HL-60 (cell line): ENCODE results near the gene GPC5.

ENCODE experiments used
- DNase-seq, 2 experiments: peaks; one replicate each; pipeline ENCODE4 v3.0.0-alpha.2; 2010 to 2020; ENCODE audit warnings: low read depth in 1 of 2, low spot score in 1 of 2
- H3K27ac ChIP-seq: fragments of 250-450 bp; sonication (Bioruptor Pico); replicated peaks from 2 replicates; pipeline ENCODE4 v1.5.1; 2020; ENCODE audit warnings: mild to moderate bottlenecking, moderate library complexity
- H3K27me3 ChIP-seq: fragments of 250-450 bp; sonication (Bioruptor Pico); 2 replicates; pipeline ENCODE4 v1.5.1; 2021; ENCODE audit warnings: mild to moderate bottlenecking, moderate library complexity; ENCODE audit not compliant: insufficient read depth, poor library complexity, severe bottlenecking
- H3K4me3 ChIP-seq: replicated peaks from 2 replicates; pipeline ENCODE4 v1.5.1; 2011; ENCODE audit warnings: mild to moderate bottlenecking, control low read depth, low read length; ENCODE audit not compliant: insufficient read depth
- CTCF ChIP-seq: IDR thresholded peaks from one replicate; pipeline ENCODE4 v1.5.1; 2011; ENCODE audit warnings: low read length, control low read depth, inconsistent platforms; ENCODE audit not compliant: insufficient read depth
- GABPA ChIP-seq: IDR thresholded peaks from 2 replicates; pipeline ENCODE4 v1.6.1; 2012; ENCODE audit warnings: low read depth
- POLR2AphosphoS5 ChIP-seq: IDR thresholded peaks from 2 replicates; pipeline ENCODE4 v1.6.1; 2012; ENCODE audit warnings: low read depth
- SPI1 ChIP-seq: IDR thresholded peaks from 2 replicates; pipeline ENCODE4 v1.6.1; 2012; ENCODE audit warnings: low read depth, mild to moderate bottlenecking, borderline replicate concordance
- TF ChIP-seq, protein P1 (sequence below): IDR thresholded peaks from 2 replicates; pipeline ENCODE4 v1.6.1; 2012; ENCODE audit warnings: low read depth; ENCODE audit not compliant: insufficient replicate concordance

The GPC5 gene

DNA sequence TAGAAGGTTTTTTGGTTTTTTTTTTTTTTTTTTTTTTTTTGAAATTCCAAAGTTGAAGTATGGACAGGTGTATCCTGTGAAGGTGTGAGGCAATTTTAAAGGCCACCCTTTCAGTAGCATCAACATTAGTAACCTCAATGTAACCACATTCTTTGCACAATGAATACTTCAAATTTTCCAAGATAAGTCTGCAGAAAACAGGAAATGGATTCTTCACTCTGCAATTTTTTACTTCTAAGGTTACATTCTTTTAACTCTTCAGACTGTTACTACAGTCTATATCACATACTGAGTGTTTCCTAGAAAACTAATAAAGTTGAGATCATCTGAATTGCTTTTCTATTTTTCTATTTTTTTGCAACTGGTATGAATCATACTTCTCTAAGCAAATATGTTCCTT, 1259.1 kb downstream of the GPC5 start:
- H3K27ac ChIP-seq = no peak overlapping the region
- H3K27me3 ChIP-seq = no peaks in the 10 kb centered on the region
- DNase-seq = no peak
- no peak overlapping the region for H3K4me3 ChIP-seq
- TF ChIP-seq SPI1 = no peak
- no peak for TF ChIP-seq POLR2AphosphoS5
- TF ChIP-seq GABPA = no peak
- TF ChIP-seq, protein P1, sequence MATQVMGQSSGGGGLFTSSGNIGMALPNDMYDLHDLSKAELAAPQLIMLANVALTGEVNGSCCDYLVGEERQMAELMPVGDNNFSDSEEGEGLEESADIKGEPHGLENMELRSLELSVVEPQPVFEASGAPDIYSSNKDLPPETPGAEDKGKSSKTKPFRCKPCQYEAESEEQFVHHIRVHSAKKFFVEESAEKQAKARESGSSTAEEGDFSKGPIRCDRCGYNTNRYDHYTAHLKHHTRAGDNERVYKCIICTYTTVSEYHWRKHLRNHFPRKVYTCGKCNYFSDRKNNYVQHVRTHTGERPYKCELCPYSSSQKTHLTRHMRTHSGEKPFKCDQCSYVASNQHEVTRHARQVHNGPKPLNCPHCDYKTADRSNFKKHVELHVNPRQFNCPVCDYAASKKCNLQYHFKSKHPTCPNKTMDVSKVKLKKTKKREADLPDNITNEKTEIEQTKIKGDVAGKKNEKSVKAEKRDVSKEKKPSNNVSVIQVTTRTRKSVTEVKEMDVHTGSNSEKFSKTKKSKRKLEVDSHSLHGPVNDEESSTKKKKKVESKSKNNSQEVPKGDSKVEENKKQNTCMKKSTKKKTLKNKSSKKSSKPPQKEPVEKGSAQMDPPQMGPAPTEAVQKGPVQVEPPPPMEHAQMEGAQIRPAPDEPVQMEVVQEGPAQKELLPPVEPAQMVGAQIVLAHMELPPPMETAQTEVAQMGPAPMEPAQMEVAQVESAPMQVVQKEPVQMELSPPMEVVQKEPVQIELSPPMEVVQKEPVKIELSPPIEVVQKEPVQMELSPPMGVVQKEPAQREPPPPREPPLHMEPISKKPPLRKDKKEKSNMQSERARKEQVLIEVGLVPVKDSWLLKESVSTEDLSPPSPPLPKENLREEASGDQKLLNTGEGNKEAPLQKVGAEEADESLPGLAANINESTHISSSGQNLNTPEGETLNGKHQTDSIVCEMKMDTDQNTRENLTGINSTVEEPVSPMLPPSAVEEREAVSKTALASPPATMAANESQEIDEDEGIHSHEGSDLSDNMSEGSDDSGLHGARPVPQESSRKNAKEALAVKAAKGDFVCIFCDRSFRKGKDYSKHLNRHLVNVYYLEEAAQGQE = no peak
- TF ChIP-seq CTCF = no peak

GRCh38 chr13:92658293-92658692, 1259.9 kb downstream of the GPC5 start:
- TF ChIP-seq POLR2AphosphoS5 = no peak
- TF ChIP-seq, protein P1 = peak; percentile 78
- no peak for DNase-seq
- H3K27ac ChIP-seq = no peak overlapping the region
- H3K27me3 ChIP-seq = no peaks in the 10 kb centered on the region
- H3K4me3 ChIP-seq = no peak overlapping the region

DNA sequence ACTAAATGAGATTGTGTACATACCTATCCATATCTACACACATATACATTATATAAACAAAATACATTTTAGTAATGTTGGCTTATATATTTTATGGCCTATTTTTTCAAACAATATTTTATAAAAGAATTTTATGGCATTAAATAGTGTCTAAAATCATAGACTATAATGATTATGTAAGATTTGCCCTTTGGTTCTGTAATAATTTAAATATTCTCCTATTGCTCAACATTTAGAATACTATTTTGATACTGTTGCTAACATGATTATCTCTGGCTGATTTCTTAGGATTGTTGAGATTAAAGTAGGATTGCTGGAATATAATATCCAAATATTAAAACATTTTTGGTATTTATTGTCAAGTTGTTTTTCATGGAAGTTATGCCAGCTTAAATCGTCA, 1263.0 kb downstream of the GPC5 start:
- DNase-seq = no peak
- no peaks in the 10 kb centered on the region for H3K27me3 ChIP-seq
- H3K27ac ChIP-seq = no peak overlapping the region
- TF ChIP-seq, protein P1 = no peak
- no peak for TF ChIP-seq SPI1
- TF ChIP-seq POLR2AphosphoS5 = no peak
- TF ChIP-seq GABPA = no peak
- no peak for TF ChIP-seq CTCF
- H3K4me3 ChIP-seq = no peak overlapping the region

DNA sequence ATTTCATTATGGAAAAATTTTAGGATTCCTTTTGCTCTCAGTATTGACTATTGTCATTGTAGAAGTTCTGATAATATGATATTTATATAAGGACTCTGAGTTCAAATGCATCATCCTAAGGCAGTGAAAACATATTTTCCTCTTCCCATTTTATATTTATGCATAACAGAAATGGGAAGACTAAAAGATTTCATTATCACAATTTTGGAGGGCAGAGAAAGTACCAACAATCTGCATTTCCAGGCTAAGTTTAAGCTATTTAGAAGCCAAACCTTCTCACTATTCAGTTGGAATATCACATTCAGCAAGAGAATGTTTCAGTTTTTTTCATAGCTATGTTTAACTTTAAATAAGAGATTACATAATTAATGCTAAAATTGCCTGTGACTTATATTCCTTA, 1269.7 kb downstream of the GPC5 start:
- Histone ChIP-seq H3K4me3 (no peak overlapping the region), H3K27me3 (no peaks in the 10 kb centered on the region), H3K27ac (no peak overlapping the region)
- DNase-seq = no peak
- TF ChIP-seq, protein P1 = no peak
- TF ChIP-seq SPI1 = no peak
- no peak for TF ChIP-seq POLR2AphosphoS5
- no peak for TF ChIP-seq GABPA
- TF ChIP-seq CTCF = no peak
